Stimulated activated naive B cell treated with anti-CD40 and anti-IgM and Interleukin-4, amounts not matched to agents 10 μg/mL and 1 μg/mL and 100 μg/mL, for 72 hours (primary cell): Measurements from ENCODE around the gene CDH24.

Source experiments
- ATAC-seq, 2 donors: fragments of 150-1000 bp; cut with Tn5 transposase; replicated peaks; 2 replicates each; pipeline ENCODE4 v1.10.0; 2021; ENCODE audit warnings: moderate library complexity in 1 of 2
- DNase-seq: peaks from one replicate; pipeline ENCODE4 v3.0.0; 2021
- H3K27ac Mint-ChIP-seq: one replicate; pipeline ENCODE4 v1.8.0; 2022; ENCODE audit warnings: mild to moderate bottlenecking, mixed read lengths
- H3K27me3 Mint-ChIP-seq, 2 donors: one replicate each; pipeline ENCODE4 v1.8.0; 2022; ENCODE audit warnings: mixed read lengths in 2 of 2
- H3K36me3 Mint-ChIP-seq, 2 donors: one replicate each; pipeline ENCODE4 v1.8.0; 2022; ENCODE audit warnings: mixed read lengths in 2 of 2, mild to moderate bottlenecking in 1 of 2
- H3K4me1 Mint-ChIP-seq, 2 donors: one replicate each; pipeline ENCODE4 v1.8.0; 2022; ENCODE audit warnings: mixed read lengths in 2 of 2, mild to moderate bottlenecking in 1 of 2
- H3K4me3 Mint-ChIP-seq, 2 donors: one replicate each; pipeline ENCODE4 v1.8.0; 2022; ENCODE audit warnings: mild to moderate bottlenecking in 2 of 2, mixed read lengths in 2 of 2, moderate library complexity in 1 of 2
- H3K9me3 Mint-ChIP-seq, 2 donors: one replicate each; pipeline ENCODE4 v1.8.0; 2022; ENCODE audit warnings: mixed read lengths in 2 of 2, mild to moderate bottlenecking in 1 of 2

CDH24 gene

DNA sequence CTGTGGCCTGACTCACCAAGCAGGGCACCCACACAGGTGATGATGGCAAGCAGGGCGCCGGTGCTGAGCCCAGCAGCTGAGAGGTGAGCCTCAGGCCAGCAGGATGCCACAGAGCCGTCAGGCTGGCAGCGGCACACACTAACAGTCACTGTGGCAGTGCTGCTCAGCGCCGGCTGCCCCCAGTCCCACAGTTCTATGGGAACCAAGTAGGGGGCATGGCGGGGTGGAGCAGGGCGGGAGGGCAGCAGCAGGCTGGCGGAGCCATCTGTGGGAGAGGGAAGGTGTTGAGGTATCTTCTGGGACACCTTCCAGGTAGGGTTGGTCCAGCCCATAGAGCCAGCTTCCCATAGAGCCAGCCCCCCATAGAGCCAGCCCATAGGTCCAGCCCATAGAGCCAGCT lies 8.3 kb downstream of the CDH24 start:
- Mint-ChIP-seq H3K4me3 (no peak overlapping the region), H3K4me1 (no peaks in the 10 kb centered on the region), H3K27me3 (peaks cover 6 to 8% of the 10 kb centered on the region in 2 donors), H3K27ac (no peak overlapping the region), H3K9me3 (no peaks in the 10 kb centered on the region), H3K36me3 (peaks cover 0 to 4% of the 10 kb centered on the region in 2 donors)
- ATAC-seq (no peak), DNase-seq (no peak)

DNA sequence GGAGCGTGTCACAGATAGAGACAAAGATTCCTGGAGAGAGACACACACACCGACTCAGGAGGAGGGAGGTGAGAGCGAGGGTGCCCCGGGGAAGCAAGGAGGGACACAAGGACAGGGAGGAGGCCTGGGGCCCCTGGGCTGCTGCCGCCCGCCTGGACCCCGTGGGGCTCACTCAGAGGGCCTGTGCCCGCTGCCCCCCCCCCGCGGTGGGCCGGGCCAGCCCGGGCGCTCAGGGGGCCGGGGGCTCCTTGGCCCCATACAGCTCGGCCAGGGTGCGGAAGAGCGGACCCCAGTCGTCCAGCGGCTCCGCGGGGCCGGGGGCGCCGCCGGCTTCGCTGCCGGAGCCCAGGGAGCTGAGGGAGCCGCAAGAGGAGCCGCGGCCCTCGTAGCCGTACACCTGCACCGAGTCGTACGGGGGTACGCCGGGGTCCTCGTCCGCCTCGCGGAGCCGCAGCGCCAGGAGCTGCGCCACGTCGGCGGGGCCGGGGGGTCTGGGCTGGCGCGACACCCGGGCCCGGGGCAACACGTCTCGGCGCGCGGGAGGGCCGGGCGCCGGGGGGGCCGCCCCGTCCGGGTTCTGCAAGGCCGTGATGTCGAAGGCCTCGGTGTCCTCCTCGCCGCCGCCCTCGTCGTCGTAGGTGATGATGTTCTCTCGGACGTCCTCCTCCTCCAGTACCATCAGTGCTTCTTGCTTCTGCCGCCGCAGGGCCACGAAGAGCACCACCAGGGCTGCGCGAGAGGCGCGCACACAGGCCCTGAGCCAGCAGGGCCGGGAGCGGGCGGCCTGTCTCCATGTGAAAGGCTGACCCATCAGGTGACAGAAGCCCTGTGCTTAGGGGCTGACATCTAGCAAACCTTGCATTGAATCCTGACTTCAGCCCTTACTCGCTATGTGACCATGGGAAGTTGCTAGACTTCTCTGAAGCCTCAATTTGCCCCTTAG lies 9.3 kb downstream of the CDH24 start:
- H3K4me3 Mint-ChIP-seq, result no peak overlapping the region
- no peak for ATAC-seq
- DNase-seq, result no peak
- H3K27ac Mint-ChIP-seq, result no peak overlapping the region
- peaks cover 8% of the 10 kb centered on the region in 2 donors for H3K27me3 Mint-ChIP-seq
- H3K9me3 Mint-ChIP-seq, result no peaks in the 10 kb centered on the region
- peaks cover 0 to 4% of the 10 kb centered on the region in 2 donors for H3K36me3 Mint-ChIP-seq
- H3K4me1 Mint-ChIP-seq, result no peaks in the 10 kb centered on the region

- no peaks in the 10 kb centered on the region for H3K4me1 Mint-ChIP-seq
- H3K9me3 Mint-ChIP-seq, result no peaks in the 10 kb centered on the region
- DNase-seq (no peak), ATAC-seq (no peak)
- no peak overlapping the region for H3K27ac Mint-ChIP-seq
- peaks cover 0 to 4% of the 10 kb centered on the region in 2 donors for H3K36me3 Mint-ChIP-seq
- H3K4me3 Mint-ChIP-seq, result no peak overlapping the region
- peaks cover 8% of the 10 kb centered on the region in 2 donors for H3K27me3 Mint-ChIP-seq
These were observed 10.2 kb downstream of the CDH24 start for GRCh38 chr14:23047034-23047634.

DNA sequence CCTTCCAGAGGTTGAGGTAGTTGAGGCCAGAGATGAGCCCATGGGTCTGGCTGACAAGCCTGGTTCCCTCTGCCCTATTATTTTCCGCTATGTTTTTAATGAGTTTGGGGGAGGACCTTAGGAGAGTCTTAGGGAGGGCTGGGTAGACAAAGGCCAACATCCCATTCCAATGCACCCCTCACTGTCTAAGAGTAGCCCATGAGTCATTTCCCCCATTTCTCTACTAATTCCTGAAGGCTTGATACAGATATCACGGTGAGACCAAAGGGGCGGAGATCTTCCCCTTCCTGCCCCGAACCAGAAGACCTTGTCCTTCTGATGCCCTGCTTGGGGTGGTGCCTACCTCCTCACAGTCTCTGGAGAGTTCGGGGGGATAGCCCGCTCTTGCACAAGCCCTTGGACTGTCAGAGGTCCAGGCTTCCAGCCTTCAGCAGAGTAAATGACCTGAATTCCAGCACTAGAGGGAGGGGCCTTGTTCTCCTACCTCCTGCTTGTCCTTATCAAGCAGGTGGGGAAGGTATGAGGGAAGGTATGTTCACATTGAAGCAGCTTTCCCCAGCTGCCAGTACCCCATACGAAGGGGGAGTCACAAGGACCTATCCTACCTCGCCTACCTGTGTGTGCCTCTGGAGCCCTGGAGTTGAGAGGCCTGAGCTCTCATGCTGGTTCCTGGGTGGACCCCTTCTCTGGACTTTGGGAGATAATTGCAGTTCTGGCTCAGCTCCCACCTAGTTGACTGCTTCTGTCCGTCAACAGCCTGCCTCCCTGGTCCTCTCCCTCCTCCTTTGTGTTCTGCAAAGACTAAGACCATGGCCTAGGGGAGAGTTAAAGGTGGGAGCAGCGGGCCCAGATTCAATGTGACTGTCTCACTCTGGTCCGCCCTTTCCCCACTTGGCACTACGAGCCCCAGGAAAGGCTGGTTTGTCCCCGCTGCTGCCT lies 11.6 kb downstream of the CDH24 start:
- no peak overlapping the region for H3K27ac Mint-ChIP-seq
- peaks cover 0 to 4% of the 10 kb centered on the region in 2 donors for H3K36me3 Mint-ChIP-seq
- no peaks in the 10 kb centered on the region for H3K4me1 Mint-ChIP-seq
- no peak for ATAC-seq
- no peaks in the 10 kb centered on the region for H3K9me3 Mint-ChIP-seq
- no peak for DNase-seq
- peaks cover 8% of the 10 kb centered on the region in 2 donors for H3K27me3 Mint-ChIP-seq
- H3K4me3 Mint-ChIP-seq, result no peak overlapping the region

DNA sequence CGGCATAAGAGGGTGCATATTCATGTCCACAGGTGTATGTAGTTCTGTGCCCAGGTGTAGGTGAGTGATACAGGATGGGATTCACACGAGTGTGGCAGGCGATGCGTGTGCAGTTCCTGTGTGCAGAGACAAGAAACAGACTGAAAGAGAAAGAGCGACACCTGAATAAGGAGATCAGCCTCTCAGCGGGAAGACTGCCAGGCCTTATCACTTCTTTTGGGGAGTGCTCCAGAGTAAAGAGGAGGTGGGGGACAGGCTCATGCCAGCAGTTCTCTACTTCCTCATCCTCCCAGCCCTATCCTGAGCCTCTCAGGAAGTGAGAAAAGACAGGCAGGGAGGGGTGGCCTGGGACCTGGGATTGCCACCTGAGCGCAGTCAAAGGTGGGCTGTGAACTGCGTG lies 12.5 kb downstream of the CDH24 start:
- ATAC-seq, result no peak
- Mint-ChIP-seq H3K4me3 (no peak overlapping the region), H3K4me1 (no peaks in the 10 kb centered on the region), H3K9me3 (no peaks in the 10 kb centered on the region), H3K27ac (no peak overlapping the region), H3K36me3 (peaks cover 0 to 4% of the 10 kb centered on the region in 2 donors), H3K27me3 (peaks cover 8% of the 10 kb centered on the region in 2 donors)
- no peak for DNase-seq

GRCh38 chr14:23043754-23044153 lies 13.6 kb downstream of the CDH24 start:
- H3K9me3 Mint-ChIP-seq, result no peaks in the 10 kb centered on the region
- ATAC-seq, result no peak
- no peak for DNase-seq
- H3K4me3 Mint-ChIP-seq, result no peak overlapping the region
- H3K36me3 Mint-ChIP-seq, result peaks cover 0 to 4% of the 10 kb centered on the region in 2 donors
- H3K27ac Mint-ChIP-seq, result no peak overlapping the region
- H3K27me3 Mint-ChIP-seq, result peaks cover 8% of the 10 kb centered on the region in 2 donors
- no peaks in the 10 kb centered on the region for H3K4me1 Mint-ChIP-seq

DNA sequence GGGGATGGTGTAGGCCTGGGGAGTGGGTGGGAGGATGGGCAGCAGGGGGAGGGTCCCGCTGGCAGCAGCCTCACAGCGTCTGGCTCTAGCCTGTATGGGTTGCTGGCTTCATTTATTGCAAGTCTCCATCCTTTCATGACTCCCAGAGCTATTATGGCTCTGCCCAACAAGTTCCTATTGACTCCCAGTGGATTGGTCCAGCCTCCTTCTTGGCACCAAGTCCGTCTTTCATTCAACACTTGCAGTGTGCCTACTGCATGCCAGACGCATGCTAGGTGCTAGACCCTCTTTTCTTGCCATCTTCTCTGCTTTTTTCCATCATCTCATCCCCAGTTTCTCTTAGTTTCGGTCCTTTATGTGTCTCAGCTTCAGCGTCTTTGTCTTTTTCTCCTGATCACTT lies 14.2 kb downstream of the CDH24 start:
- H3K27me3 Mint-ChIP-seq, result peaks cover 8% of the 10 kb centered on the region in 2 donors
- no peak overlapping the region for H3K4me3 Mint-ChIP-seq
- no peaks in the 10 kb centered on the region for H3K4me1 Mint-ChIP-seq
- ATAC-seq (no peak), DNase-seq (no peak)
- H3K36me3 Mint-ChIP-seq, result peaks cover 0 to 4% of the 10 kb centered on the region in 2 donors
- H3K27ac Mint-ChIP-seq, result no peak overlapping the region
- H3K9me3 Mint-ChIP-seq, result no peaks in the 10 kb centered on the region

GRCh38 chr14:23042162-23042965 lies 15.0 kb downstream of the CDH24 start, which contains the start of gene PSMB11:
PSMB11 (plus strand) TSS chr14:23042212; CDS start chr14:23042226, 14 bp downstream.
- H3K9me3 Mint-ChIP-seq, result no peaks in the 10 kb centered on the region
- H3K4me3 Mint-ChIP-seq, result no peak within 1 kb of the TSS
- H3K27ac Mint-ChIP-seq, result peak within 1 kb of the TSS; percentile 77
- no peaks in the 10 kb centered on the region for H3K4me1 Mint-ChIP-seq
- ATAC-seq, result no peak
- peaks cover 0 to 2% of the 10 kb centered on the region in 2 donors for H3K36me3 Mint-ChIP-seq
- DNase-seq, result no peak
- H3K27me3 Mint-ChIP-seq, result peaks cover 3 to 8% of the 10 kb centered on the region in 2 donors

GRCh38 chr14:23041729-23042128 lies 15.6 kb downstream of the CDH24 start:
- Mint-ChIP-seq H3K36me3 (no peaks in the 10 kb centered on the region), H3K9me3 (no peaks in the 10 kb centered on the region), H3K4me3 (no peak overlapping the region), H3K27me3 (peaks cover 0 to 8% of the 10 kb centered on the region in 2 donors), H3K4me1 (no peaks in the 10 kb centered on the region), H3K27ac (no peak overlapping the region)
- ATAC-seq, result no peak
- DNase-seq, result no peak

DNA sequence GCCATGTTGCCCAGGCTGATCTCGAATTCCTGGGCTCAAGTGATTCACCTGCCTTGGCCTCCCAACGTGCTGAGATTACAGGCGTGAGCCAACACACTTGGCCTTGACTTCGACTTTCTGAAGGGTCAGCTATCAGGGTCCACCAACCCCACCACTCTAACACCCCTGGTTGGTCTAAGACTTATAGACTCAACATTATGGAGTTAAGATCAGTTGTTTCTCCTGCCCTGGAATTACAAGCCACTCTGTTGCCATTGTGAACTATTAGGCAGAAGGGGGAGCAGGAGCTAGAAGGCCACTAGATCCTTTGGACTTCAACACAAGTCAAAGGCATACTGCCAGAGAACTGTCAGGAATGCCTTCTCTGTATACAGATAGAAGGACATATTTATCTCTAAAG lies 17.2 kb downstream of the CDH24 start:
- no peak overlapping the region for H3K27ac Mint-ChIP-seq

DNA sequence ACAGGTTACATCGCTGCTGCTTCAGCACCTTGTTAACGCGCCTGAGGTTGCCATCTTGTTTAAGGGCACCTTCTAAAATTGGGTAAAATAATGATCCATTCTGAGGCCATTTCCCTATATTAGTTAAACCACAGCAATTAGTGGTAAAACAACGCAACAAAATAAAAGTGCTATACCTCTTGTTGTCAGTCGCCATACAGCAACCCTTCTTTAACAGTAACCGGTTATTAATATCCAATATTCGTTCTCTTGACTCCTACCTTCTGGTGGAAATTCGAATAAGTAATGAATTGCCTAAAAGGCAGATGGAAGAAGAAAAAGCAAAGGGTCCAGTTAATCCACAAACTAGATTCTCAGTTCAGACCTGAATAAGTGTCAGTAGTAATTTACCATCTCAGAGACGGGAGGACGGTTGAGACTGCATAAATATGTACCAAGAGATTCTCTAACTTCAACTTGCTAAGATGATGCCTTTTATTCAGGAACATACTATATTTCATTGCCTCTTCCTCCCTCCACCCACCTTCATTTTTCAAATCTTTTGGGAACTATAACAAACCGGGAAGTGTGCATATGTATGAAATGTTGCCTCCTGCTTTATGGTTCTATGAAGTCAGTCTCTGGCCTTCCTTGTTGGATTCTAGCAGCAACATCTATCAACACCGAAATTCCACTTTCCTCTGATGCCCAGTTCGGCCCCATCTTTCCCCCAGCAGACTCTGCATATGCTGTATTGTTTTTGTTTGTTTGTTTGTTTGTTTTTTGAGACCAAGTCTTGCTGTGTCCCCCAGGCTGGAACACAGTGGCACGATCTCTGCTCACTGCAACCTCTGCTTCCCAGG lies 21.8 kb downstream of the CDH24 start:
- no peak for ATAC-seq
- H3K4me3 Mint-ChIP-seq, result peak overlapping the region; percentile 96 to 98
- peaks cover 11 to 28% of the 10 kb centered on the region in 2 donors for H3K4me1 Mint-ChIP-seq
- no peaks in the 10 kb centered on the region for H3K27me3 Mint-ChIP-seq
- no peak for DNase-seq
- peaks cover 24 to 25% of the 10 kb centered on the region in 2 donors for H3K36me3 Mint-ChIP-seq
- peak overlapping the region; percentile 99 for H3K27ac Mint-ChIP-seq
- H3K9me3 Mint-ChIP-seq, result no peaks in the 10 kb centered on the region

More for the DNA sequence above, 17.2 kb downstream of the CDH24 start:
- Mint-ChIP-seq H3K4me3 (no peak overlapping the region), H3K27me3 (peaks cover 0 to 5% of the 10 kb centered on the region in 2 donors), H3K4me1 (peaks cover 0 to 3% of the 10 kb centered on the region in 2 donors), H3K9me3 (no peaks in the 10 kb centered on the region), H3K36me3 (no peaks in the 10 kb centered on the region)
- DNase-seq, result no peak
- no peak for ATAC-seq

DNA sequence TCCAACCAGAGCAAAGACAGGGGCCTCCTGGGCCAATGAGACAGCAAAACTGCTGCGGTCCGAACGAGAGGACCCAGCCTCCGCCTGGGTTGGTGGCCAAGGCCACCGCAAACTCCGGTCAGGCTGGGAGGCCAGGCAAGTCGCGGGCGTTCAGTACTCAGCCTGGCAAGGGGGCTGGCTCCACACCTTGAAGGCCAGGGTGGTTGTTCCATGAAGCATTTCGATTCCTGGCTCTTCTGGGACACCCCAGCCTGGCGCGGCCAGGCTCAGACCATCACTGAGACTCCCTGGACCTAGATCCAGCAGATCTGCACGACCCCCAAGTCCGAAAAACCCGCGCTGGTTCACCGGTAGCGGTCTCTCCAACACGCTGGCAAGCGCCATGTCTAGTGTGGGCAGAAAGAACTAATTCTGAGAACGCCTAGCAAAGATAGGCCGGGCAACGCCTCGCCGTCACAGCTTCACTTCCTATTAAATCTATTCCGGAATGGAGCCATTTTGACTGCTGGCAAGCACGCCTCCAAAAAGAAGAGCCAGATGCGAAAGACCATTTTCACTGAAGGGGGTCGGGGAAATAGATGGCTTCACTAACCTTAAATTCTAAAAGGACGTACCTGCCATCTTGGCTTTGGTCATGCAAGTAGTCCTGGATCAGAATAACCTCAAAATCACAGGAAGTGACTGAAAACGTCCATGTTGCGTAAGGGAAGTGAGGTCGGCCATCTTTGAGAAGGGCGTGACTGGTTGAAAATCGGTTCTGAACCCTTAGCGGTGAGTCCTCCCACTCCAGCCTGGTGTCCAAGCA lies 22.6 kb downstream of the CDH24 start, which contains the start of gene PSMB5:
Gene PSMB5, minus strand, starts transcription at position 403 of the 805 bp plus-strand sequence. Its CDS starts 19 bp downstream, at position 384.
- peak within 1 kb of the TSS; percentile 99 for H3K27ac Mint-ChIP-seq
- H3K27me3 Mint-ChIP-seq, result no peaks in the 10 kb centered on the region
- H3K4me1 Mint-ChIP-seq, result peaks cover 11 to 28% of the 10 kb centered on the region in 2 donors
- peak; percentile 87 for DNase-seq
- ATAC-seq, result peak; percentile 94 to 96
- H3K36me3 Mint-ChIP-seq, result peaks cover 24 to 25% of the 10 kb centered on the region in 2 donors
- peak within 1 kb of the TSS; percentile 96 to 98 for H3K4me3 Mint-ChIP-seq
- H3K9me3 Mint-ChIP-seq, result no peaks in the 10 kb centered on the region
